GM12873 (cell line): ENCODE data around the gene CDC42BPG.

Experiments
- TF ChIP-seq, protein P1 (sequence below): IDR thresholded peaks from 2 replicates; pipeline ENCODE4 v1.5.1; 2012; ENCODE audit warnings: low read depth, mild to moderate bottlenecking, moderate library complexity, low read length, control low read depth; ENCODE audit not compliant: insufficient read depth; ENCODE audit errors: missing control alignments

CDC42BPG gene

GRCh38 chr11:64823568-64824119 lies 20.8 kb downstream of the CDC42BPG start:
- TF ChIP-seq, protein P1, sequence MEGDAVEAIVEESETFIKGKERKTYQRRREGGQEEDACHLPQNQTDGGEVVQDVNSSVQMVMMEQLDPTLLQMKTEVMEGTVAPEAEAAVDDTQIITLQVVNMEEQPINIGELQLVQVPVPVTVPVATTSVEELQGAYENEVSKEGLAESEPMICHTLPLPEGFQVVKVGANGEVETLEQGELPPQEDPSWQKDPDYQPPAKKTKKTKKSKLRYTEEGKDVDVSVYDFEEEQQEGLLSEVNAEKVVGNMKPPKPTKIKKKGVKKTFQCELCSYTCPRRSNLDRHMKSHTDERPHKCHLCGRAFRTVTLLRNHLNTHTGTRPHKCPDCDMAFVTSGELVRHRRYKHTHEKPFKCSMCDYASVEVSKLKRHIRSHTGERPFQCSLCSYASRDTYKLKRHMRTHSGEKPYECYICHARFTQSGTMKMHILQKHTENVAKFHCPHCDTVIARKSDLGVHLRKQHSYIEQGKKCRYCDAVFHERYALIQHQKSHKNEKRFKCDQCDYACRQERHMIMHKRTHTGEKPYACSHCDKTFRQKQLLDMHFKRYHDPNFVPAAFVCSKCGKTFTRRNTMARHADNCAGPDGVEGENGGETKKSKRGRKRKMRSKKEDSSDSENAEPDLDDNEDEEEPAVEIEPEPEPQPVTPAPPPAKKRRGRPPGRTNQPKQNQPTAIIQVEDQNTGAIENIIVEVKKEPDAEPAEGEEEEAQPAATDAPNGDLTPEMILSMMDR = no peak

DNA sequence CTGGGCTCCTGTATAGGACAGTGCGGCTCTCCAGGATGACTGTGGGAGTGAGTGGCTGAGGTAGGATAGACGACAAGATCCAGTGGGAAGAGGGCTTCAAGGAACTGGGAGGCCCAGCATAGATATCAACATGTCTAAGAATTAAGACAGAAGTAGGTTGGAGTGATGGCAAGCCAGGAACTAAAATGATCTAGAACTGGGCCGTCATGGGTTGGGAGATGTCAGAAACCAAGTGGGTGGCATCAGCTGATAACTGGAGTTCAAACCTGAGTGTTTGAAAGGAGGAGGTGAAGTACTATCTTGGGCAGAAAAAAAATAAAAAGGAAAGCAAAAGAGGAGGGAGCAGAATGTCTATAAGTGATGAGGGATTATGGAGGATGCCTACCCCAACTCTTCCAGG lies 27.0 kb downstream of the CDC42BPG start:
- TF ChIP-seq, protein P1 = no peak

GRCh38 chr11:64814712-64815187 lies 29.7 kb downstream of the CDC42BPG start:
- TF ChIP-seq, protein P1 = no peak

GRCh38 chr11:64813826-64814225 lies 30.6 kb downstream of the CDC42BPG start:
- TF ChIP-seq, protein P1 = no peak

DNA sequence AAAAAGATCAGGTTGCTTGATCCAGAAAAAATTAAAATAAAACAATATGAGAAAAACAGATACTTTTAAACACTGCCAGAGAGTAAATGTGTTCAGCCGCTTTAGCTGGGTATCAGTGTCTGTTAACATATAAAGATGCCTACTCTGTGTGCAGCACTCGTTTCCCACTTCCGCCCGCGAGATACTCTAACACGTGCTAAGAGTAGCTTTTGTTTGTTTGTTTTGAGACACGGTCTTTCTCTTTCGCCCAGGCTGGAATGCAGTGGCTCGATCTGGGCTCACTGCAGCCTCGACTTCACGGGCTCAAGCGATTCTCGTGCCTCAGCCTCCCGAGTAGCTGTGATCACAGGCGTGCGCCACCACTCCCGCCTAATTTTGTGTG lies 33.6 kb downstream of the CDC42BPG start:
- TF ChIP-seq, protein P1 = no peak

DNA sequence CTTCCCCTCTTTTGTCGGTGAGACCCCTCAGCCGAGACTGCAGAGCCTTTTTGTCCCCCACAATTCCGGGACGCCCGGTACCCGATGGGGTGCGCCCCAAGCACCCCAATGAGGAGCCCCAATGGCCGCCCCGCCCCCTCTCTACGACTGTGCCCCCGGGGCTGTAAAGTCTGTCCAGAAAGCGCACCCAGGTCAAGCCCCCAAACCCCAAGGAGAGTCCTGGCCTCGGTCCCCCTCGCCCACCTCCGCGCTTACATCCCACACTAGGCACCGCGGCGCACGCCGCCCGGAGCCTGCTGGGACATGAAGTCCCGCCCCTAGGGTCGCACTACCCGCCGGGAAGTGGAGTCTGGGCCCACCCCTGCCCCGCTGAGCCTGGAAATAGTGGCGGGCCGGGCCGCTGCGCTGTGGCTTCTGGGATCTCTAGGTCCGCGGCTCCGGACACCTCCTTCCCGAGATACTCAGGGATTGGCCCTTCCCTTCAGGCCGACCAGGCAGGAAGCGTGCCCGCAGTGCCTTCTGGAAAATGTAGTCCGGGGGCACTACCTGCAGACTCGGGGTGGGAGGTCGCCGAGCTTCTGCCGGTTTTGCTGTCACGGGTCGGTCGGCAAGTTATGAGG lies 34.1 kb downstream of the CDC42BPG start, which contains the start of gene MEN1:
MEN1 (minus strand) TSS at position 281 of the 620 bp plus-strand sequence. CDS start 442 bp downstream, outside the sequence.
- TF ChIP-seq, protein P1 = no peak

- TF ChIP-seq, protein P1 = no peak
Observed at GRCh38 chr11:64809781-64810241, 34.6 kb downstream of the CDC42BPG start.
